ENCODE measurements around the gene GRAMD2B.

GRAMD2B gene

GRCh38 chr5:126486332-126486731, 63.1 kb downstream of the GRAMD2B start:
- H3K27ac Mint-ChIP-seq: no peak overlapping the region
- H3K36me3 Mint-ChIP-seq (ENCODE audit: low read depth): peaks cover 18% of the 10 kb centered on the region

GRCh38 chr5:126487596-126487995, 64.4 kb downstream of the GRAMD2B start:
- H3K4me3 Mint-ChIP-seq: no peak overlapping the region
- H3K27ac Mint-ChIP-seq: no peak overlapping the region
- DNase-seq (ENCODE audit: low spot score): no peak
- H3K27me3 Mint-ChIP-seq (ENCODE audit: low read depth): no peaks in the 10 kb centered on the region
- no peaks in the 10 kb centered on the region for H3K4me1 Mint-ChIP-seq (ENCODE audit: low read depth)
- H3K9me3 Mint-ChIP-seq: no peaks in the 10 kb centered on the region
- peaks cover 16% of the 10 kb centered on the region for H3K36me3 Mint-ChIP-seq (ENCODE audit: low read depth)

More at GRCh38 chr5:126486332-126486731, 63.1 kb downstream of the GRAMD2B start:
- H3K4me3 Mint-ChIP-seq: no peak overlapping the region
- no peaks in the 10 kb centered on the region for H3K9me3 Mint-ChIP-seq
- no peaks in the 10 kb centered on the region for H3K27me3 Mint-ChIP-seq (ENCODE audit: low read depth)
- H3K4me1 Mint-ChIP-seq (ENCODE audit: low read depth): no peaks in the 10 kb centered on the region
- DNase-seq (ENCODE audit: low spot score): no peak

GRCh38 chr5:126488443-126489065, 65.3 kb downstream of the GRAMD2B start:
- Mint-ChIP-seq H3K36me3 (ENCODE audit: low read depth) (peaks cover 9% of the 10 kb centered on the region), H3K27ac (no peak overlapping the region), H3K4me1 (ENCODE audit: low read depth) (no peaks in the 10 kb centered on the region), H3K27me3 (ENCODE audit: low read depth) (no peaks in the 10 kb centered on the region), H3K4me3 (no peak overlapping the region), H3K9me3 (no peaks in the 10 kb centered on the region)
- no peak for DNase-seq (ENCODE audit: low spot score)

GRCh38 chr5:126490167-126490940, 67.1 kb downstream of the GRAMD2B start:
- Mint-ChIP-seq H3K27me3 (ENCODE audit: low read depth) (no peaks in the 10 kb centered on the region), H3K9me3 (no peaks in the 10 kb centered on the region), H3K4me1 (ENCODE audit: low read depth) (no peaks in the 10 kb centered on the region), H3K4me3 (no peak overlapping the region), H3K27ac (no peak overlapping the region), H3K36me3 (ENCODE audit: low read depth) (peaks cover 9% of the 10 kb centered on the region)
- DNase-seq (ENCODE audit: low spot score): no peak

GRCh38 chr5:126492939-126493338, 69.7 kb downstream of the GRAMD2B start:
- Mint-ChIP-seq H3K4me1 (ENCODE audit: low read depth) (no peaks in the 10 kb centered on the region), H3K9me3 (no peaks in the 10 kb centered on the region), H3K4me3 (no peak overlapping the region), H3K27ac (no peak overlapping the region), H3K36me3 (ENCODE audit: low read depth) (peaks cover 4% of the 10 kb centered on the region), H3K27me3 (ENCODE audit: low read depth) (no peaks in the 10 kb centered on the region)
- DNase-seq (ENCODE audit: low spot score): no peak

GRCh38 chr5:126494393-126494792, 71.2 kb downstream of the GRAMD2B start:
- no peak overlapping the region for H3K4me3 Mint-ChIP-seq
- no peak overlapping the region for H3K27ac Mint-ChIP-seq
- no peaks in the 10 kb centered on the region for H3K9me3 Mint-ChIP-seq
- DNase-seq (ENCODE audit: low spot score): no peak
- H3K4me1 Mint-ChIP-seq (ENCODE audit: low read depth): no peaks in the 10 kb centered on the region
- H3K27me3 Mint-ChIP-seq (ENCODE audit: low read depth): no peaks in the 10 kb centered on the region
- H3K36me3 Mint-ChIP-seq (ENCODE audit: low read depth): peaks cover 1% of the 10 kb centered on the region

GRCh38 chr5:126497506-126497905, 74.3 kb downstream of the GRAMD2B start:
- Mint-ChIP-seq H3K4me3 (no peak overlapping the region), H3K27me3 (ENCODE audit: low read depth) (no peaks in the 10 kb centered on the region), H3K27ac (no peak overlapping the region), H3K4me1 (ENCODE audit: low read depth) (peaks cover 4% of the 10 kb centered on the region), H3K36me3 (ENCODE audit: low read depth) (no peaks in the 10 kb centered on the region), H3K9me3 (no peaks in the 10 kb centered on the region)
- no peak for DNase-seq (ENCODE audit: low spot score)

GRCh38 chr5:126499278-126499677, 76.1 kb downstream of the GRAMD2B start:
- H3K9me3 Mint-ChIP-seq: no peaks in the 10 kb centered on the region
- no peak overlapping the region for H3K4me3 Mint-ChIP-seq
- peaks cover 4% of the 10 kb centered on the region for H3K4me1 Mint-ChIP-seq (ENCODE audit: low read depth)
- H3K27me3 Mint-ChIP-seq (ENCODE audit: low read depth): no peaks in the 10 kb centered on the region
- no peak for DNase-seq (ENCODE audit: low spot score)
- no peak overlapping the region for H3K27ac Mint-ChIP-seq
- no peaks in the 10 kb centered on the region for H3K36me3 Mint-ChIP-seq (ENCODE audit: low read depth)

- no peak overlapping the region for H3K27ac Mint-ChIP-seq
- no peaks in the 10 kb centered on the region for H3K36me3 Mint-ChIP-seq (ENCODE audit: low read depth)
- DNase-seq (ENCODE audit: low spot score): no peak
- H3K4me3 Mint-ChIP-seq: no peak overlapping the region
- peaks cover 4% of the 10 kb centered on the region for H3K4me1 Mint-ChIP-seq (ENCODE audit: low read depth)
- H3K9me3 Mint-ChIP-seq: no peaks in the 10 kb centered on the region
- no peaks in the 10 kb centered on the region for H3K27me3 Mint-ChIP-seq (ENCODE audit: low read depth)
These were observed 76.7 kb downstream of the GRAMD2B start for GRCh38 chr5:126499853-126500342.

GRCh38 chr5:126501448-126501847, 78.2 kb downstream of the GRAMD2B start:
- Mint-ChIP-seq H3K27me3 (ENCODE audit: low read depth) (no peaks in the 10 kb centered on the region), H3K4me3 (no peak overlapping the region), H3K4me1 (ENCODE audit: low read depth) (peaks cover 4% of the 10 kb centered on the region), H3K36me3 (ENCODE audit: low read depth) (no peaks in the 10 kb centered on the region), H3K27ac (no peak overlapping the region), H3K9me3 (no peaks in the 10 kb centered on the region)
- no peak for DNase-seq (ENCODE audit: low spot score)

- no peaks in the 10 kb centered on the region for H3K36me3 Mint-ChIP-seq (ENCODE audit: low read depth)
- no peak overlapping the region for H3K27ac Mint-ChIP-seq
- H3K4me3 Mint-ChIP-seq: no peak overlapping the region
- peaks cover 3% of the 10 kb centered on the region for H3K9me3 Mint-ChIP-seq
- no peak for DNase-seq (ENCODE audit: low spot score)
- no peaks in the 10 kb centered on the region for H3K27me3 Mint-ChIP-seq (ENCODE audit: low read depth)
- peaks cover 7% of the 10 kb centered on the region for H3K4me1 Mint-ChIP-seq (ENCODE audit: low read depth)
These were observed 80.4 kb downstream of the GRAMD2B start for GRCh38 chr5:126503602-126504104.

- Mint-ChIP-seq H3K4me3 (no peak overlapping the region), H3K27me3 (ENCODE audit: low read depth) (no peaks in the 10 kb centered on the region), H3K27ac (no peak overlapping the region), H3K9me3 (peaks cover 6% of the 10 kb centered on the region), H3K4me1 (ENCODE audit: low read depth) (peaks cover 12% of the 10 kb centered on the region), H3K36me3 (ENCODE audit: low read depth) (no peaks in the 10 kb centered on the region)
- no peak for DNase-seq (ENCODE audit: low spot score)
These were observed 82.9 kb downstream of the GRAMD2B start for GRCh38 chr5:126506079-126506478.

GRCh38 chr5:126508251-126508961, 85.2 kb downstream of the GRAMD2B start:
- H3K27ac Mint-ChIP-seq: peak overlapping the region; percentile 27
- peak overlapping the region; percentile 60 for H3K4me3 Mint-ChIP-seq
- peaks cover 6% of the 10 kb centered on the region for H3K9me3 Mint-ChIP-seq
- no peaks in the 10 kb centered on the region for H3K36me3 Mint-ChIP-seq (ENCODE audit: low read depth)
- no peaks in the 10 kb centered on the region for H3K27me3 Mint-ChIP-seq (ENCODE audit: low read depth)
- peaks cover 12% of the 10 kb centered on the region for H3K4me1 Mint-ChIP-seq (ENCODE audit: low read depth)
- no peak for DNase-seq (ENCODE audit: low spot score)

- no peak for DNase-seq (ENCODE audit: low spot score)
- H3K9me3 Mint-ChIP-seq: peaks cover 6% of the 10 kb centered on the region
- peaks cover 12% of the 10 kb centered on the region for H3K4me1 Mint-ChIP-seq (ENCODE audit: low read depth)
- H3K27ac Mint-ChIP-seq: peak overlapping the region; percentile 27
- no peaks in the 10 kb centered on the region for H3K36me3 Mint-ChIP-seq (ENCODE audit: low read depth)
- H3K27me3 Mint-ChIP-seq (ENCODE audit: low read depth): no peaks in the 10 kb centered on the region
- peak overlapping the region; percentile 60 for H3K4me3 Mint-ChIP-seq
These were observed 85.7 kb downstream of the GRAMD2B start for GRCh38 chr5:126508962-126509279.

Measured in T-helper 2 cell treated with Interferon-gamma antibody and Interleukin-4, amounts not matched to agents 5 μg/mL and 100 μg/mL, for 36 hours (primary cell).